GM18867 (cell line): ENCODE measurements around the gene FZR1.
"Not testable (repeated sequence)": the region's sequence is repeated elsewhere in the genome, so short reads cannot be mapped to it uniquely, and the experiment has no call there.

Source experiments
- ATAC-seq: cut with Tn5 transposase; IDR thresholded peaks from one replicate; pipeline ENCODE4 v1.9.1; 2021; ENCODE audit warnings: mild to moderate bottlenecking, moderate library complexity; ENCODE audit not compliant: unreplicated experiment

The FZR1 gene

DNA sequence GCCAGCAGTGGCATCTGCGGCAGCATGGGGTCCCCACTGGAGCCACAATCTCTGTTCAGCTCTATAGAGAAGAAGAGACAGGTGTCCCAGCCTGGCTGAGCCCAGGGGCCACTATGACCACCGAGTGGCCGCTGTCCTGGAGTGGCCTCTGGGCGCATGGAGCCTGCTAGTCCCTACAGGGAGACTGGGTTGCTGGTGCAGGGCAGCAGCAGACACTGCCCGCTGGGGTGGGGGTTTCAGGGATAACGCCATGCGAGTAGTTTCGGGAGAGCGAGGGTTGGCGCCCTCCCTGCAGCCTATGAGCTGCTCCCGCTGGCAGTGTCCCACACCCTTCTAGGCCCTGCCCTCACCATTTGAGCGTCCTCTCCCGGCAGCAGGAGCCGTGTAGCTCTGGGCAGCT is 22.0 kb downstream of the FZR1 start:
- no peak for ATAC-seq

DNA sequence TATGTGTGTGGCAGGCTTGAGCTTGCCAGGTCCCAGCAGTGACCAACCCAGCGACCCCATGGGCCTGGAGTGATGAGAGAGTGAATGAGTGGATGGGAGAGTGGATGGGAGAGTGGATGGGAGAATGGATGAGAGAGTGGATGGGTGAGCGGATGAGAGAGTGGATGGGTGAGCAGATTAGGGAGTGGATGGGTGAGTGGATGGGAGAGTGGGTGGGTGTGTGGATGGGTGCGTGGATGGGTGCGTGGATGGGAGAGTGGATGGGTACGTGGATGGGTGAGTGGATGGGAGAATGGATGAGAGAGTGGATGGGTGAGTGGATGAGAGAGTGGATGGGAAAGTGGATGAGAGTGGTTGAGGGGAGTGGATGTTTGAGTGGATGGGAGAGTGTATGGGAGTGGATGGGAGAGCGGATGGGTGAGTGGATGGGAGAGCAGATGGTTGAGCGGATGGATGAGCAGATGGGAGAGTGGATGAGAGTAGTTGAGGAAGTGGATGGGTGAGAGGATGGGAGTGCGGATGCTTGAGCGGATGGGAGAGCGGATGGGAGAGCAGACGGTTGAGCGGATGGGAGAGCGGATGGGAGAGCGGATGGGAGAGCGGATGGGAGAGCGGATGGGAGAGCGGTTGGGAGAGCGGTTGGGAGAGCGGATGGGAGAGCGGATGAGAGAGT is 22.6 kb downstream of the FZR1 start:
- ATAC-seq: no peak

DNA sequence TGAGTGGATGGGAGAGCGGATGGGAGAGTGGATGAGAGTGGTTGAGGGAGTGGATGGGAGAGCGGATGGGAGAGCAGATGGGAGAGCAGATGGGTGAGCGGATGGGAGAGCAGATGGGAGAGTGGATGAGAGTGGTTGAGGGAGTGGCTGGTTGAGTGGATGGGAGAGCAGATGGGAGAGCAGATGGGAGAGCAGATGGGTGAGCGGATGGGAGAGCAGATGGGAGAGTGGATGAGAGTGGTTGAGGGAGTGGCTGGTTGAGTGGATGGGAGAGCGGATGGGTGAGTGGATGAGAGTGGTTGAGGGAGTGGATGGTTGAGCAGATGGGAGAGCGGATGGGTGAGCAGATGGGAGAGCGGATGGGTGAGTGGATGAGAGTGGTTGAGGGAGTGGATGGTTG is 23.2 kb downstream of the FZR1 start:
- not testable (repeated sequence) for ATAC-seq

DNA sequence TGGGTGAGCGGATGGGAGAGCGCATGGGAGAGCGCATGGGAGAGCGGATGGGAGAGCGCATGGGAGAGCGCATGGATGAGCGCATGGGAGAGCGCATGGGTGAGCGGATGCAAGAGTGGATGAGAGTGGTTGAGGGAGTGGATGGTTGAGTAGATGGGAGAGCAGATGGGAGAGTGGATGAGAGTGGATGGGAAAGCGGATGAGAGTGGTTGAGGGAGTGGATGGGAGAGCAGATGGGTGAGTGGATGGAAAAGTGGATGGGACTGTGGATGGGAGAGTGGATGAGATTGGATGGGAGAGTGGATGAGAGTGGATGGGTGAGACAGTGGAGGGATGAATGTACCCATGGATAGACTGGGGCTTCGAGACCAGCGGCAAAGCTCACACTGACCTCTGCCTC is 24.3 kb downstream of the FZR1 start:
- no peak for ATAC-seq

DNA sequence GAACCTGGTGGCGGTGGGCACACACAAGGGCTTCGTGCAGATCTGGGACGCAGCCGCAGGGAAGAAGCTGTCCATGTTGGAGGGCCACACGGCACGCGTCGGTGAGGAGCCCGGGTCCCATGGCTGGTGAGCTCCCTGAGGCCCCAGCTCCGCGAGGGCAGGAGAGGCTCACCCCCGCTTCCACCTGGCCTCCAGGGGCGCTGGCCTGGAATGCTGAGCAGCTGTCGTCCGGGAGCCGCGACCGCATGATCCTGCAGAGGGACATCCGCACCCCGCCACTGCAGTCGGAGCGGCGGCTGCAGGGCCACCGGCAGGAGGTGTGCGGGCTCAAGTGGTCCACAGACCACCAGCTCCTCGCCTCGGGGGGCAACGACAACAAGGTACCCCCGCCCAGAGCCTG is 25.6 kb downstream of the FZR1 start:
- no peak for ATAC-seq

DNA sequence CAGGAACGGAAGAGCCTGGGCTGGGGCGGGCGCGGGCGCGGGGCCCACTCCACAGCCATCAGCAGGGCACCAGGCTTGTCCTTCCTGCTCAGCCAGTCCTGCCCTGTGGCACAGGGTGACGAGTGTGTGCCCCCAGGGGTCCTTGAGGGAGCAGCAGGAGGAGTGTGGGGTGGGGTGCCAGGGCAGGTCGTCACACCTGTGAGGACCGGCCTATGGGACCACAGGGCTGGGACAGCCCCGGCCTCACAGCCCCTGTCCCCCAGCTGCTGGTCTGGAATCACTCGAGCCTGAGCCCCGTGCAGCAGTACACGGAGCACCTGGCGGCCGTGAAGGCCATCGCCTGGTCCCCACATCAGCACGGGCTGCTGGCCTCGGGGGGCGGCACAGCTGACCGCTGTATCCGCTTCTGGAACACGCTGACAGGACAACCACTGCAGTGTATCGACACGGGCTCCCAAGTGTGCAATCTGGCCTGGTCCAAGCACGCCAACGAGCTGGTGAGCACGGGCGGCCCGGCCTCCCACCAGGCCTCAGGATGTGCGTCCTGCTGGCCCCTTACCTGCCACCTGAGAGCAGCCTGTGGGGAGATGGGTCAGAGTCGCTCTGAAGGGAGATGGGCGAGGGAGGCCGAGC is 26.2 kb downstream of the FZR1 start:
- ATAC-seq: no peak

DNA sequence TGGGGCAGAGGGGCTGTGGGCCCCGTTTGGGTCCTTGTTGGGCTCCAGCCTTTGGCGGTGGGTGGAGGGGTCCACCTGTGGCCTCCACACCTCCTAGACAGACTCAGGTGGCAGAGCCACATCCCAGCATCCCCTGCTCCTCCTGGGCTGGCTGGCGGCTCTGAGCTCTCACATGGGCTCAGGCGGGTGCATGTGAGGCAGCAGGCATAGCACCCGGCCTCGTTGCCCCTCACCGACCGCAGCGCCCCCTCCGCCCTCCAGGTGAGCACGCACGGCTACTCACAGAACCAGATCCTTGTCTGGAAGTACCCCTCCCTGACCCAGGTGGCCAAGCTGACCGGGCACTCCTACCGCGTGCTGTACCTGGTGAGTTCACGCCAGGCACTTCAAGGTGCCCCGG is 26.9 kb downstream of the FZR1 start:
- ATAC-seq: no peak

DNA sequence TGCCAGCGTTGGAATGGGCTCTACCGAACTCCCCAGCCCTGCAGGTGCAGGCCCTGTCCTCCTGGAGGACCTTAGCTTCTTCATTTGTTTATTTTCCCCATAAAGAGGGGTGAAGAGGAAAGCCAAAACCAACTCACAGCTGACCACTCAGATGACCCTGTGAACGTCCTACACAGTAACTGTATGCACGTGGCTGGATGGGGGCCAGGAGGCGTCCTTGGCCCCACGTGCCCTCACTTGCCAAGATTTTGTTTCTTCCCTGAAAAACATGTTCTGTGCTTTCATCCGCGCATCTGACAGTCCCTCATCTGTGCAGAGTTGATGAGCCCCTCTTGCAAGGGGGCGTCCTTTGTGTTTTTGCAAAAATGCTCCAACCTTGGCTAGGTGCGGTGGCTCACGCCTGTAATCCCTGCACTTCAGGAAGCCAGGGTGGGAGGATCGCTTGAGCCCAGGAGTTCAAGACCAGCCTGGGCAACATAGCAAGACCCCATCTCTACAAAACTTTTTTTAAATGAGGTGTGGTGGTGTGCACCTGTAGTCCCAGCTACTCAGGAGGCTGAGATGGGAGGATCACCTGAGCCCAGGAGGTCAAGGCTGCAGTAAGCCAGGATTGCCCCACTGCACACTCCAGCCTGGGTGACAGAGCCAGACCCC is 27.6 kb downstream of the FZR1 start:
- ATAC-seq: no peak

DNA sequence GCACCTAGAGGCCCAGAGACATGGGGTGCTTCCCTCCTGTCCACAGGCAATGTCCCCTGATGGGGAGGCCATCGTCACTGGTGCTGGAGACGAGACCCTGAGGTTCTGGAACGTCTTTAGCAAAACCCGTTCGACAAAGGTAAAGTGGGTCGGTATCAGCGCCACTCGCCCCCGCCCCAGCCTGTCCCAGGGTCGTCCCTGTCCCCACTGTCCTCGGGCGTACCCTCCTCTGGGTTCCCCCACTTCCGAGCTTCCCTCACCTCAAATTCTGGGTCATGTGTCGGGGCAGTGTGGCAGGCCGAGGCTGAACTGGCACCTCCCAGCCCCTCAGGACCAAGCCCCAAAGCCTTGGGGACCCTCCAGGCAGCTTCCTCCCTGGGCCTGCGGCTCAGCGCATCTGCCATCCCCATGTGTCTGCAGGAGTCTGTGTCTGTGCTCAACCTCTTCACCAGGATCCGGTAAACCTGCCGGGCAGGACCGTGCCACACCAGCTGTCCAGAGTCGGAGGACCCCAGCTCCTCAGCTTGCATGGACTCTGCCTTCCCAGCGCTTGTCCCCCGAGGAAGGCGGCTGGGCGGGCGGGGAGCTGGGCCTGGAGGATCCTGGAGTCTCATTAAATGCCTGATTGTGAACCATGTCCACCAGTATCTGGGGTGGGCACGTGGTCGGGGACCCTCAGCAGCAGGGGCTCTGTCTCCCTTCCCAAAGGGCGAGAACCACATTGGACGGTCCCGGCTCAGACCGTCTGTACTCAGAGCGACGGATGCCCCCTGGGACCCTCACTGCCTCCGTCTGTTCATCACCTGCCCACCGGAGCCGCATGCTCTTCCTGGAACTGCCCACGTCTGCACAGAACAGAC is 28.5 kb downstream of the FZR1 start:
- ATAC-seq: no peak

DNA sequence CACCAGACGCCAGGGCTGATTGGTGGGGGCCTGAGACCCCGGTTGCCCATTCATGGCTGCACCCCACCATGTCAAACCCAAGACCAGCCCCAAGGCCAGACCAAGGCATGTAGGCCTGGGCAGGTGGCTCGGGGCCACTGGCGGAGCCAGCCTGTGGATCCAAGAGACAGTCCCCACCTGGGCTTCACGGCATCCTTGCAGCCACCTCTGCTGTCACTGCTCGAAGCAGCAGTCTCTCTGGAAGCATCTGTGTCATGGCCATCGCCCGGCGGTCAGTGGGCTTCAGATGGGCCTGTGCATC is 29.1 kb downstream of the FZR1 start:
- no peak for ATAC-seq

DNA sequence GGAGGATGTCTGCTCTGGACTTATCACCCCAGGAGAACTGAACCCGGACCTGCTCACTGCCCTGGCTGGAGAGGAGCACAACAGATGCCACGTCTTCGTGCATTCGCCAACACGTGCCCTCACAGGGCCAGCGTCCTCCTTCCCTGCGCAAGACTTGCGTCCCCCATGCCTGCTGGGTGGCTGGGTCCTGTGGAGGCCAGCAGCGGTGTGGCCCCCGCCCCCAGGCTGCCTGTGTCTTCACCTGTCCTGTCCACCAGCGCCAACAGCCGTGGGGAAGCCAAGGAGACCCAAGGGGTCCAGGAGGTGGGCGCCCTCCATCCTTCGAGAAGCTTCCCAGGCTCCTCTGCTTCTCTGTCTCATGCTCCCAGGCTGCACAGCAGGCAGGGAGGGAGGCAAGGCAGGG is 29.5 kb downstream of the FZR1 start:
- ATAC-seq: no peak

DNA sequence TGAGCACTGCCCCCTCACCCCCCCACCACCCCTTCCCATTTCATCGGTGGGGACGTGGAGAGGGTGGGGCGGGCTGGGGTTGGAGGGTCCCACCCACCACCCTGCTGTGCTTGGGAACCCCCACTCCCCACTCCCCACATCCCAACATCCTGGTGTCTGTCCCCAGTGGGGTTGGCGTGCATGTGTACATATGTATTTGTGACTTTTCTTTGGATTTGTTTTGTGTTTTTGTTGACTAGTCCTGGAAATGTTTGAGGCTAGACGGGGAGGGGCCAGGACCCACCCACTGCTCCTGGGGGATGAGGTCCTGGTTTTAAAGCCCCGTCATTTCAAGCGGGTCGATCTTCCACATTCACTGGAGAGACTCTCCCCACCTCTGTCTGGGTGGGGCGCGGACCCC is 29.9 kb downstream of the FZR1 start:
- no peak for ATAC-seq

DNA sequence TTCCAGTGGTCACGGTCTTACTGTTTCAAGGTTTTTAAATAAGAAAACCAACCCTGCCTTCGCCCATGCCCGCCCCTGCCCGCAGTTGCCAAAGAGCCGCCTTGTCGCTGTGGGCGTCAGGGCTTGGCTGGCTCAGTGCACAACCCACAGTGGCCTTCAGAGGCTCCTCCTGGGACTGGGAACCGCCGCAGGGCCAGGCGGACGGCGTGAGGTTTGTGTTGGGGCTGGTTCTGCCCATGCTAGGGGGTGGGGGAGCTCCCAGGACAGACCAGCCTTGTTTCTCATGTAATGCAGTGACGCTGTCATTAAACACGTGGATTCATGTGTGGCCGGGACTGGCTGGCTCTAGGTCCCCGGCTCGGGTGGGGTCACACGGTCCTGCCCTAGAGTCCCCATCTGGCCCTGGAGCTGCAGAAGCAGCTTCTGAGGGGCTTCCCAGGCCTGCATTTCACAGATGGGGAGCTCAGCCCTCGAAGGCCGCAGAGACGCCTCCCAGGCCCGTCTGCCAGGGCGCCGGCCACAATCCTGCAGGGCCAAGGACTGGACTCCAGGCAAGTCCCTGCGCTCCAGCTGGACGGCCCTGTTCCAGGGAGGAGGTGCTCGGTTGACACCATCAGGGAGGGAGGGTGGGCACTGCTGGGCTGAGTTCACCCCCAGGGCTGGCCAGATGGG is 30.5 kb downstream of the FZR1 start:
- ATAC-seq: no peak

DNA sequence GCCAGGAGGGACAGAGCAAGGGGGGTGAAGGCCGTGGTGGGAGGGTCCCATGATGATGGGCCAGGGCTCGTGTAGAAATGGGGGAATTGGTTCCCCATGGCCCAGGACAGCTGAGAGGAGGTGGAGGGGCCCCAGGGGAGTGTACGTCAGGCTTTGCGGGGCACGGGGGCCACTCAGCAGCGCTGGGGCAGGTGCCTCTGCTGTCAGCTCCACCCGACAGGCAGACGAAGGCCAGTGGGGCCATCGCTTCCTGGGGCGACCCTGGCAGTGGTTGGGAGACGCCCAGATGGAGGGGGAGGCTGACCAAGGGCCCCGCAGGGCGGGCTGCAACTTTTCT is 31.0 kb downstream of the FZR1 start:
- no peak for ATAC-seq

DNA sequence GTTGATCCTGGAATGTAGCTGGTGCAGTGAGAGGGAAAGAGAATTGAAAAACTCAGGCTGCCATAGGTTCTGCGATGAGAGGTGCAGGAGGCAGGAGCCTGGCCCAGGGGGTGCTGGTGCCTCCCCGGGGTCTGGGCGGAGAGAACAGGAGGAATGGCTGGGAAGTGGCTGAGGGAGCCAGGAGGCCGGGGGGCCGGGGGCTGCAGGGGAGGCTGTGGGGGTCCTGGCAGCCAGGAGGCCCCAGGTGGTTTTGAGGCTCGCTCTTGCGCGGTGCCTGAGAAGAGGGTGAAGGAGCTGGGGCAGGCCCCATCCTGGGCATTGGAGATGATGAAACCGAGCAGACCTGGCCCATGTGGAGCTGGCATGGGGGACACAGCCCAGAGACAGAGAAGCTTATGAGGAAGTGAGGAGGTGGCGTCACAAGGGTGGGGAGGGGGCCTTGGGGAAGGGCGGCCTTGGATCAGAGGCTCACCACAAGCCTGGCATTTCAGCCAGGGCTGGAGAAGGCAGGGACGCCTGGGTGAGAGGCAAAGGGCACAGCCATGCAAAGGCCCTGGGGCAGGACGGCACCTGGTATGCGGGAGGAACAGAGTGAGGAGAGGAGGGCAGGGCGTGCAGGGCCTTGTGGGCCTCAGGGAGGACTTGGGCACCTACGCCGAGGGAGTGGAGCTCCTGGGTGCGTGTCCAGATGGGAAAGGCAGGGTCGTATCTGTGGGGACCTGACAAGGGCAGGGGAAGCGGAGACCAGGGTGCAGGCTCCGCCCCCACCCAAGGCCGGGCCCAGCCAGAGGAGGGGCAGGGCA is 31.5 kb downstream of the FZR1 start:
- no peak for ATAC-seq

DNA sequence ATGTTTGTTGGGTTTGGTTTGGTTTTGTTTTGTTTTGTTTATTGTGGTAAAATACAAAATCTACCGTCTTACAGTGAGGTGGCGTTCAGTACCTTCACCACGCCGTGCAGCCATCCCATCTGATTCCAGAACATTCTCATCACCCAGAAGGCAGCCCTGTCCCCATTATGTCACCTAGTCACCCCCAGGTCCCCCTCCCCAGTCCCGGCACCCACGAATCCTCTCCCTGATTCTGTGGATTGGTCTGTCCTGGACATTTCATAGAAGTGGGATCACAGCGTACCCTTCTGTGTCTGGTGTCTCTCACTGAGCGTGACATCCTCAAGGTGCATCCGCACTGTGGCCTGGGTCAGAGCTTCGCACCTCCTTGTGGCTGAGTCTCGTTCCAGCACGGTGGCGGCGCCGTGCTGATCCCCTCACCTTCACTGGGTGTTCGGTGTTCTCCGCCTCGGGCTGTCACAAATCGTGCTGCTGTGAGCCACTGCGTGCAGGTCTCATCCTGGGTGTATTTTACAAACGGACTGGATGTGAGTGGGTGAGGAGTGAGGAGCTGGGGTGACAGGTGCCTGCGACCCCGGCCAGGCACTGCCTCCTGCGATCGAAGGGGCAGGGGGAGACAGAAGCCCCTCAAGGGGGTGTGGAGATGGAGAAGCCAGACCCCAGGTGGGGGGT is 32.3 kb downstream of the FZR1 start:
- no peak for ATAC-seq

DNA sequence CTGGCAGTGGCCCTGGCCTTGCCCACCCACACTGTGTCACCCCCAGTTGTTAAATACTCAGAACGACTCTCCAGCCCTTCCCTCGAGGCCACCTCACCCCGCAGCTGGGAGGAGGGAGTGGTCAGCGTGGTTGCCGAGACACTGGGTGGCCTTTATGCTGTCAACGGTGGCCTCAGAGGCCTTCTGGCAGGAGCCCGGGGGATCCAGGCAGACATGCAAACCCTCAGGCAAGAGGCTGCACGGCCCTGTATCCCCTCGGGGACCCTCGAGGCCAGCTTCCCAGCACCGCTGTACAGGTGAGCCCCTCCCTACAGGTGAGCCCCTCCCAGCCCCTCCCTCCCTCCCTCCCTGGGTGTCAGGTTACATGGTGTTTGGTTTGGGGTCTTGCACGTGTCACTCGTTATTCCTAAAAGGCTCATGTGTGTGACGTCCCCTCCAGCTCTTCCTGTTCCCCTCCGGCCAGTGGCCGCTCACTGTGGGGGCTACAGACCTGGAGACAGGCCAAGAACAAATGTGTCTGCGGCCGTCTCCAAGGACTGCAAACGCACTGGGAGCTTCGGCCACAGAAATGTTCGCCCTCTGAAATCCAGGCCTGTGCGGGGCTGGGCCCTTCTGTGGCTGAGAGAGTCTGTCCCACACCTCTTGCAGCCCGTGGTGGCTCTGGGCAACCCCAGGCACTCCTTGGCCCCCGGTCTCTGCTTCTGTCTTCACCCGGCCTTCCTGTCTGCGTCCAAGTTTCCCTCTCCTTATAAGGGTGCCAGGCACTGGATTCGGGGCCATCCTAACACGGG is 33.0 kb downstream of the FZR1 start, which contains the start of gene TEKTIP1:
TEKTIP1 (plus strand) TSS at position 210 of the 791 bp plus-strand sequence; CDS start at position 214, 4 bp downstream.
- ATAC-seq: no peak

DNA sequence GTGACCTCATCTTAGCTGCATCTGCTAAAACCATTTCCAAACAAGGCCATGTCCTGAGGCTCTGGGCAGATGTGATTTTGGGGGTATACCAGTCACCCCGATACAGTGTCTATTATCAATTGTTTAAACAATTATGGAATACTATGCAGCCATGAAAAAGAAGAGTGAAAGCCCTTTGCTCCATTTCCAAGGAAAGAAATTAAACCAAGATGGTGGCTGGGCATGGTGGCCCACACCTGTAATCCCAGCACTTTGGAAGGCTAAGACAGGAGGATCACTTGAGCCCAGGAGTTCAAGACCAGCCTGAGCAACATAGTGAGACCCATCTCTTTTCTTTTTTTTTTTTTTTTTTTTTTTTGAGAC is 33.6 kb downstream of the FZR1 start:
- no peak for ATAC-seq
